ENCODE data around the gene ARMH4.

DNA sequence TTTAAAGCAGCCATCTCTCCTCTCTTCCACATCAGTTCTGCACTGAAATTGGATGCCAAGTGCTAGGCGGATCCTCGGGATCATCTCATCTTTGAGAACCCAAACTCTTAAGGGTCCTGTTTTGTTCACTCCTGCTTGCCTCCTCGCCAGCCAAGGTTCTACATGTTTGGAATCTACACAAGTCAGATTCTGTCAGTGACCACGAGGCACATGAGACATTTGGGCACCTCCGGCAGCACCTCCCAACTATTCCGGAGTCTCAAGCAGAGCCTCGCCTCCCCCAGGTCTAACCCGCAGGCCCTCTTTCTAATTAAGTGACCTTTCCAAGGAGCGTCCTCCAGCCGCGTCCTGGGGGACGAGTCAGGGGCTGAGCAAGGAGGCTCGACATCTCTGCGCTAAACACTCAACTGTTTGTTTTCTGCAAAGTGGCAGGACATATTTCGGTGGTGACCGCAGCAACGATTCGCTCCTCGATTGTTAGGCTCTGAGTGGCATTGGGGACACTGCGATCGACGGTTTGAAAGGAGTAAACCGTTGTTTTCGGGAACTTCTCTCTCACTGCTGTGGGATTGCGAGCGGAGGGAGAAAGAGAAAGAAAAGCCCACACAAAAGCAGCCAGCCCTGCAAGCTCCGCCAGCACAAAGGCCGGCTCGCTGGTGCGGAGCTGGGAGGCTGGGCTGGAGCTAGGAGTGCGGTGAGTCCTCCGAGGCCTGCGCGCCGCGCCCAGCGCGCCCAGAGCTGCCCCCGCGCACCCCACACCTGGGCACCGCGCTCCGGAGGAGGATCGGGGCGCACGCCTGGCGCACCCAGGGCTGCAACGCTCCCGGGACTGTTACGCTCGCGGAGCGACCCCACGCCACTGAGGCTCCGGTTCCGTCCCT lies 640 bp downstream of the ARMH4 start:
- TF ChIP-seq POLR2A (IDR thresholded peaks at IDR 0.05), result no peak
- no peak for TF ChIP-seq CTCF (IDR thresholded peaks at IDR 0.05)
